WERI-Rb-1 (cell line): ENCODE results near the gene GRIN1.

ENCODE experiments used
- DNase-seq: peaks from one replicate; pipeline ENCODE4 v3.0.0-alpha.2; 2020
- H3K27ac ChIP-seq: fragments of 250-450 bp; sonication (Bioruptor Pico); 2 replicates; pipeline ENCODE4 v1.5.1; 2020; ENCODE audit warnings: mild to moderate bottlenecking, moderate library complexity
- H3K27me3 ChIP-seq: fragments of 250-450 bp; sonication (Bioruptor Pico); 2 replicates; pipeline ENCODE4 v1.5.1; 2021; ENCODE audit warnings: mild to moderate bottlenecking, low read depth, moderate library complexity; ENCODE audit not compliant: insufficient read depth, severe bottlenecking
- H3K36me3 ChIP-seq: fragments of 250-450 bp; sonication (Bioruptor Pico); 2 replicates; pipeline ENCODE4 v1.5.1; 2020; ENCODE audit warnings: mild to moderate bottlenecking, moderate library complexity
- H3K4me3 ChIP-seq: 2 replicates; pipeline ENCODE4 v1.5.1; 2011; ENCODE audit warnings: low read depth, mild to moderate bottlenecking, control low read depth, low read length
- H3K9me3 ChIP-seq: fragments of 250-450 bp; sonication (Bioruptor Pico); 2 replicates; pipeline ENCODE4 v1.5.1; 2021; ENCODE audit warnings: mild to moderate bottlenecking, moderate library complexity; ENCODE audit not compliant: severe bottlenecking
- TF ChIP-seq, protein P1 (sequence below): IDR thresholded peaks from 2 replicates; pipeline ENCODE4 v1.5.1; 2011; ENCODE audit warnings: low read depth, mild to moderate bottlenecking, control low read depth, inconsistent platforms, low read length

Gene GRIN1

DNA sequence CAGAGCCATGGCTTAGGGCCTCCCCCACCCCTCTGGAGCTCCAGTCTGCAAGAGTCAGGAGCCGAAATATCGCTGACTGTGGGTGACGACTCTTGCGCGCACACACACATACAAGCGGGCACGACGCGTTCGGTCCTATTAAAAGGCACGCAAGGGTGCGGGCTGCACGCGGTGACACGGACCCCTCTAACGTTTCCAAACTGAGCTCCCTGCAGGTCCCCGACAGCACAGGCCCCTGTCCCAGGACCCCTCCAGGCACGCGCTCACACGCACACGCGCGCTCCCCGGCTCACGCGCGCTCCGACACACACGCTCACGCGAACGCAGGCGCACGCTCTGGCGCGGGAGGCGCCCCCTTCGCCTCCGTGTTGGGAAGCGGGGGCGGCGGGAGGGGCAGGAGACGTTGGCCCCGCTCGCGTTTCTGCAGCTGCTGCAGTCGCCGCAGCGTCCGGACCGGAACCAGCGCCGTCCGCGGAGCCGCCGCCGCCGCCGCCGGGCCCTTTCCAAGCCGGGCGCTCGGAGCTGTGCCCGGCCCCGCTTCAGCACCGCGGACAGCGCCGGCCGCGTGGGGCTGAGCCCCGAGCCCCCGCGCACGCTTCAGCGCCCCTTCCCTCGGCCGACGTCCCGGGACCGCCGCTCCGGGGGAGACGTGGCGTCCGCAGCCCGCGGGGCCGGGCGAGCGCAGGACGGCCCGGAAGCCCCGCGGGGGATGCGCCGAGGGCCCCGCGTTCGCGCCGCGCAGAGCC is at the start of gene GRIN1:
Gene GRIN1 (plus strand): TSS at position 433 of the 746 bp plus-strand sequence. CDS start 333 bp downstream, outside the sequence.
- peaks cover 12% of the 10 kb centered on the region for H3K27me3 ChIP-seq
- H3K36me3 ChIP-seq = no peaks in the 10 kb centered on the region
- no peak within 1 kb of the TSS for H3K27ac ChIP-seq
- DNase-seq = no peak
- TF ChIP-seq, protein P1, sequence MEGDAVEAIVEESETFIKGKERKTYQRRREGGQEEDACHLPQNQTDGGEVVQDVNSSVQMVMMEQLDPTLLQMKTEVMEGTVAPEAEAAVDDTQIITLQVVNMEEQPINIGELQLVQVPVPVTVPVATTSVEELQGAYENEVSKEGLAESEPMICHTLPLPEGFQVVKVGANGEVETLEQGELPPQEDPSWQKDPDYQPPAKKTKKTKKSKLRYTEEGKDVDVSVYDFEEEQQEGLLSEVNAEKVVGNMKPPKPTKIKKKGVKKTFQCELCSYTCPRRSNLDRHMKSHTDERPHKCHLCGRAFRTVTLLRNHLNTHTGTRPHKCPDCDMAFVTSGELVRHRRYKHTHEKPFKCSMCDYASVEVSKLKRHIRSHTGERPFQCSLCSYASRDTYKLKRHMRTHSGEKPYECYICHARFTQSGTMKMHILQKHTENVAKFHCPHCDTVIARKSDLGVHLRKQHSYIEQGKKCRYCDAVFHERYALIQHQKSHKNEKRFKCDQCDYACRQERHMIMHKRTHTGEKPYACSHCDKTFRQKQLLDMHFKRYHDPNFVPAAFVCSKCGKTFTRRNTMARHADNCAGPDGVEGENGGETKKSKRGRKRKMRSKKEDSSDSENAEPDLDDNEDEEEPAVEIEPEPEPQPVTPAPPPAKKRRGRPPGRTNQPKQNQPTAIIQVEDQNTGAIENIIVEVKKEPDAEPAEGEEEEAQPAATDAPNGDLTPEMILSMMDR = no peak
- peak within 1 kb of the TSS; percentile 52 for H3K4me3 ChIP-seq
- H3K9me3 ChIP-seq = no peaks in the 10 kb centered on the region

DNA sequence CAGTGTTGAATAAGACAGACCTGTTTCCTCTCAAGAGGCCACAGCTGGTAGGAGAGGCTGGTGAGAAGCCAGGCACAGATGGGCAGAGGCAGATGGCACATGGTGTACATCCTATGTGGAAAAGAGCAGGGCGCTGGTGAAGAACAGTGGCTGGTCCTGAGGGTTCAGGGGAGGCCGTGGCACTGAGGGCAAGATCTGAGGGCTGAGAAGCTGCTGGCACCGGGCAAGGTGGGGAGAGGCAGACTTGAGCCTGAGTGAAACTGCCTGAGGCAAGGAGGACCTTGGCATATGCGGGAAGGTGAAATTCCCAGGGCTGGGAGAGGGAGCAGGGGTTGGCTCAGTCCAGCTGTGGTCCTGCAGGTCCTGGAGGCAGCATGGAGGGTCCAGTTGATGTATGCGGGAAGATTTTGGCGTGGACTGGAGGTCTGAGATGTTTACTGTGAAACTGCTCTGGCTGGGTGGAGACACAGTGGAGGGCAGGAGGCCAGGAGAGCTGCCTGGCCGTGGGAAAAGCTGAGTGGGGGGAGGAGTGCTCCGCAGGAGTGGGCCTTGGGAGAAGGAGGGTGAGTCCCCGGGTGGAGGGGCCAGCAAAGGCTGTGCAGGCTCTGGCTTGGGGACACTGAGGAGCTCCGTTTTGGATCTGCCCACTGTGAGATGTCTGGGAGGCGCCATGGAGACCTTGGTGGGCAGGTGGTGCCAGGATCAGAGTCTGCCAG is 49.6 kb upstream of the GRIN1 start:
- H3K9me3 ChIP-seq = no peaks in the 10 kb centered on the region
- H3K4me3 ChIP-seq = no peak overlapping the region
- H3K36me3 ChIP-seq = peaks cover 30% of the 10 kb centered on the region
- no peak for DNase-seq
- no peaks in the 10 kb centered on the region for H3K27me3 ChIP-seq
- TF ChIP-seq, protein P1 = no peak
- no peak overlapping the region for H3K27ac ChIP-seq

DNA sequence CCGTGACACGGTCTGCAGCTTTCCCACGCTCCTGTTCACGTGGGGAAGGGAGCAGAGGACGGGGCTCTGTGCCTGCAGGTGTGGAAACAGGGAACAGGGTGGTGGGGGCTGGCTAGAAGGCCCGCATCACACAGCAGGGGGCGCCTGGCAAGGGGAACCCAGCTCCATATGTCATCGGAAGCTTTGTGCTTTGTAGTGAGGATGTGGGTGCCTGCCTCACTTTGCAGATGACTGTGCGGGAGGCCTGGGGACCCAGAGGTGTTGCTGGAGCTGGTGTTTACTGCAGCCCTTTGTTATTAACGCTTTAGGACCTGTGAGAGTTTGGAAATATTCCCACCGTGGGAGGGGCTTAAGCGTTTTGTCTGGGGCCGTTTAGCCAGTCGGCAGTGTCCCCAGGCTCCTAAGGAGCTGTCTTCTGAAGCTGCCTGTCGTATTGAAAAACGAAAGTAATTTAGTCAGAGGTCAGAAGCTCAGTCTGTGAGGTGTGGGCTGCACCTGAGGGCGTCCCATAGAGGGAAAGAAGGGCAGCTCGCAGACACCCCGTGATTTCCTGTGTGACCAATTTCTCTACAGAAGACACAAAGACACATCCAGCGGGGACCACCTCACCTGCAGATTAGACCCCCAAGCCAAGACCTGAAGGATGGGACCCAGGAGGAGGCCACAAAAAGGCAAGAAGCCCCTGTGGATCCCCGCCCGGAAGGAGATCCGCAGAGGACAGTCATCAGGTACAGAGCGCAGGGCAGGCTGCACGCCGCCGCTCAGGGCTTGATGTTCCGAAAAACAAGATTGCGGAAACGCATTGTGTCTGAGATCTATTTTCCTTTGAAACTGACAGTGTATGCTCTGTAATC is 43.1 kb upstream of the GRIN1 start:
- no peaks in the 10 kb centered on the region for H3K27me3 ChIP-seq
- TF ChIP-seq, protein P1 = peak; percentile 64
- DNase-seq = peak; percentile 73
- no peak overlapping the region for H3K4me3 ChIP-seq
- peak overlapping the region; percentile 35 for H3K27ac ChIP-seq
- H3K36me3 ChIP-seq = peaks cover 56% of the 10 kb centered on the region
- H3K9me3 ChIP-seq = no peaks in the 10 kb centered on the region

DNA sequence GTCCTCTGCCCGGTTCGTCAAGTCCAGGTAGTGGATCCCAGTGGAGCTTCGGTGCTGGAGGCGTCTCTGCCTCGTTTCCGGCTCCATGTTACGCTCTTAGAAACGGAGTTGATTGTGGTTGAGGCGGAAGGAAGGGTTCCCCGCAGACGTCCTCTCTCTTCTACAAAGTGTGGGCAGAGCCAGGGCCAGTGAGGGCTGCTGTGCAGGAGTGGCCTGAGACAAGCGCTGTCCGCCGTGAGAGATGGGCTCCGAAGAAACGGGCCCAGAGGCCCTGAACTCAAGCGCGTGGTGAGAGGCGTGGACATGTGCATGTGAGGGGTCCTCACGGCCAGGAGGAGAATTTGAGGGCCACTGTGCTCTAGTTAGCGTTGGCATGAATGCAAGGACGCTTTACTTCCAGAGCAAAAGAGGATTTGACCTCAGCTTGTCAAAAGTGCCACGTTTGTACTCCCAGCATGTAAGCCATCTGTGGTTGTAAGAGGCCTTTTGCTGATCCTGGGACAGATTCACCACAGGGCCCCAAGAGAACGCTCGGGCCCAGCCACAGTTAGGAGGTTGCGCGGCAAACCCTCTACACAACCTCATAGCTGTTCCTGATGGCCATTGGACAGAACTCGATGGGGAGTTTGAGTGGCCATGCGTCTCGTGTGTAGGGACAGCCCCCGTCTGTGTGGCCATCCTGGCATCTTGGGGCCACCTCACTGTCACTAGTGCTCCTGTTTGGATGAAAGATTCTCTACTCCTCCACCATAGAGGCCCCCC is 42.0 kb upstream of the GRIN1 start:
- Histone ChIP-seq H3K36me3 (peaks cover 62% of the 10 kb centered on the region), H3K4me3 (no peak overlapping the region)

More for the DNA sequence above, 42.0 kb upstream of the GRIN1 start:
- no peaks in the 10 kb centered on the region for H3K27me3 ChIP-seq
- H3K9me3 ChIP-seq = peaks cover 3% of the 10 kb centered on the region
- DNase-seq = no peak
- H3K27ac ChIP-seq = no peak overlapping the region
- TF ChIP-seq, protein P1 = no peak
